VCaP (cell line): ENCODE measurements around the gene CMIP.

Experiments used
- H3K27ac ChIP-seq: fragments of 450-650 bp; 2 replicates; pipeline ENCODE4 v1.5.1; 2017
- TF ChIP-seq, protein P1 (sequence below): fragments of 450-650 bp; conservative IDR thresholded peaks from 2 replicates; pipeline ENCODE4 v1.5.1; 2017; ENCODE audit warnings: mild to moderate bottlenecking, moderate library complexity

CMIP gene

DNA sequence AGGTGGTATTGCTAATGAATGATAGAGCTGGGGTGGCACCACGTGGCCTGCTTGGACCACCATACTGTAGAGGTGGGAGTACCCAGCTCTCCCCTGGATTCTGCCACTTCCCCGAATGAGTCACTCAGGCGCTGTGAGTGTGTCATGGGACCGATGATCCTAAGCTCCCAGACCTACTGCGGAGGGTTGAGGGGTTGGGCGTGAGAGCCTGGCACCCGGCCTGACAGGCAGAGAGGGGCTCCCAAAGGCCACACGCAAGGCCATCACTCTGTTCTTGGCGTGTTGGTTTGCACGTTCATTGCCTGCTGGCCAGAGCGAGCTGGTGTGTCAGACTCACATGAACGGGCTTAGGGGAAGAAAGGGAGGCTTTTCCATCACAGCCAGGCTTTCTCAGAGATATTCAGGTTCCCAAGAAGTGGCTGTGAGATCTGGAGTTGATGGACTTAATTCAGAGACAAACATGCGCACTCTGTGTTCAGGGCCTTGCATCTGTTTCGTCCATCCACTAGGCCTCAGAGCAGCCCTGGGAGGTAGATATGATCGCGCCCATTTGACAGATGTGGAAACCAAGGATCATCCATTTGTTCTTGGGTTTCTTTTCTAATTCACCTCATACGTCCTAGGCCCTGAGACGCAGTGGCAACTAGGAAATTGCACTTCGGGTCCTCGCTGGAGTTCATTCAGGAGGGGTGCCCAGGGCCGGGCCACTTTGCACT lies 41.4 kb downstream of the CMIP start:
- H3K27ac ChIP-seq = no peak overlapping the region
- TF ChIP-seq, protein P1, sequence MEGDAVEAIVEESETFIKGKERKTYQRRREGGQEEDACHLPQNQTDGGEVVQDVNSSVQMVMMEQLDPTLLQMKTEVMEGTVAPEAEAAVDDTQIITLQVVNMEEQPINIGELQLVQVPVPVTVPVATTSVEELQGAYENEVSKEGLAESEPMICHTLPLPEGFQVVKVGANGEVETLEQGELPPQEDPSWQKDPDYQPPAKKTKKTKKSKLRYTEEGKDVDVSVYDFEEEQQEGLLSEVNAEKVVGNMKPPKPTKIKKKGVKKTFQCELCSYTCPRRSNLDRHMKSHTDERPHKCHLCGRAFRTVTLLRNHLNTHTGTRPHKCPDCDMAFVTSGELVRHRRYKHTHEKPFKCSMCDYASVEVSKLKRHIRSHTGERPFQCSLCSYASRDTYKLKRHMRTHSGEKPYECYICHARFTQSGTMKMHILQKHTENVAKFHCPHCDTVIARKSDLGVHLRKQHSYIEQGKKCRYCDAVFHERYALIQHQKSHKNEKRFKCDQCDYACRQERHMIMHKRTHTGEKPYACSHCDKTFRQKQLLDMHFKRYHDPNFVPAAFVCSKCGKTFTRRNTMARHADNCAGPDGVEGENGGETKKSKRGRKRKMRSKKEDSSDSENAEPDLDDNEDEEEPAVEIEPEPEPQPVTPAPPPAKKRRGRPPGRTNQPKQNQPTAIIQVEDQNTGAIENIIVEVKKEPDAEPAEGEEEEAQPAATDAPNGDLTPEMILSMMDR = no peak

DNA sequence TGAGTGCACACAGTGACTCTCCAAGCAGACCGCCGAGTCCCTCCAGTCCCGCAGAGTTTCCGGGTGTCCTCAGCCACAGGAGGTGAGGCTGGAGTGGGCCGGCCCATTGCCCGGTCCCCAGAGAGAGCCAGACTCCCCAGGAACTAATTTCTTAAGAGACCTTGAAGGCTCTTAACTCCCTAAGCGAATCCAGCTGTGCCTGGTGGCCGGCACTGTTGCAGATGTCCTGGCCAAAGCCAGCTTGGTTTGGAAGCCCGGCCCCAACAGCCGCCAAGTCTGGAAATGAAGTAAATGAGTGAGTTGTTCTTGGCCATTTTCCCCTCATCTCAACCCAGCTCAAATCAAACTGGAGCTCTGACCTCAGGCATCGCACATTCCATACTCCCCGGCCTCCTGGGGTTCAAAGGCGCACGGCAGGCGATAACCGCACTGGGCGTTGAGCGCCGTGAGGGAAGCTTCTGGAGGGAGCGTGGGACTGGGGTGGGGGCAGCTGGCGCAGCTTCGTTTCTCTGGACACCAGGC lies 42.0 kb downstream of the CMIP start:
- no peak overlapping the region for H3K27ac ChIP-seq
- TF ChIP-seq, protein P1 = no peak

DNA sequence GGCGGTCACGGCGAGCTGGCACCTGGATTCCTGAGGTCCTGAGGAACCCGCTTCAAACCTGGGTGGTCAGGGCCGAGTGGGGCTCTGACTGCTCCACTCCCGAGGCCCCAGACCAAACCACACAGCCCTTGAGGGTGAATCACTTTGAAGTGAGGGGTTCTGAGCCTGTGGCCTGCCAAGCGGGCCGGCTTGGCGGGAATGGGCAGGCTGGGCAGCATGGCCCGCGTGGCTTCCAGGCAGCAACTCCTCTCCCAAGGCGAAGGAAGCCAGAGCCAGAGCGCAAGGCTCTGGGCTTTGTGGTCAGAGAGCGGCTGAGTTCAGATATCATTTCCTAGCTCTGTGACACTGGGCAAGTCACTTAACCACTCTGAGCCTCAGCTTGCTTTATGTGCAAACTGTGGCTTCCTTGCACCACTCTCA lies 42.7 kb downstream of the CMIP start:
- no peak overlapping the region for H3K27ac ChIP-seq

DNA sequence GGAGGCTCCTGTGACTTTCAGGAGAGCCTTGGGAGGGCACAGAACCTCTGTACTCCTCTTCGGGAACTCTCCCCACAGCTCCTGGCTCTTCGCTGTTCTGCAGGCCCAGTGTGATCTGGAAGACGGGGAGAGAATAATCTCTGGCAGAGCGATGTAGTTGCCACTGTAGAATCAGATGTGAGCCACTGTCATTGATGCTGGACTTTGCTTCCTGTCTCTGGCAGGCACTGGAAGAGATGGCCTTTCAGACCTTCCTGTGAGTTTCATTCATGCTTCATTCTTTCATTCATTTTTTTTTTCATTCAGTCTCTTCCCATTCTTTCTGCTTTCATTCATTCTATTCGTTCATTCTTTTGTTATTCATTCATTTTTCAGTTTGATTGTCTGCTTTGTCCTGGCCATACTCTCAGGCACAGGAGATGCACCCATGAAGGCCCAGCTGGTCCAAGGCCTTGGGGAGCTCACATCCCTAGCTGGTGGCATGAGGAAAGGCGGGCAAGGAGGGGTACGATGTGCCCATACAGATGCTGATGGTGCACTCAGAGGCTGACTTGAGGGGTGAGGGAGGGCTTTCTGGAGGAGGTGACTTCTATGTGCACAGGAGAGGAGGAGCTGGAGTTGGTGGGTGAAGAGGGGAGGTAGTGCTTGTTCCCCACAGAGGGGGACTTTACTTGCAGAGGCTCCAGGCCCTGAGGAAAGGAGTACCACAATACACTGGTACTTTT lies 44.2 kb downstream of the CMIP start:
- TF ChIP-seq, protein P1 = no peak
- no peak overlapping the region for H3K27ac ChIP-seq

More for the DNA sequence above, 42.7 kb downstream of the CMIP start:
- TF ChIP-seq, protein P1 = no peak

DNA sequence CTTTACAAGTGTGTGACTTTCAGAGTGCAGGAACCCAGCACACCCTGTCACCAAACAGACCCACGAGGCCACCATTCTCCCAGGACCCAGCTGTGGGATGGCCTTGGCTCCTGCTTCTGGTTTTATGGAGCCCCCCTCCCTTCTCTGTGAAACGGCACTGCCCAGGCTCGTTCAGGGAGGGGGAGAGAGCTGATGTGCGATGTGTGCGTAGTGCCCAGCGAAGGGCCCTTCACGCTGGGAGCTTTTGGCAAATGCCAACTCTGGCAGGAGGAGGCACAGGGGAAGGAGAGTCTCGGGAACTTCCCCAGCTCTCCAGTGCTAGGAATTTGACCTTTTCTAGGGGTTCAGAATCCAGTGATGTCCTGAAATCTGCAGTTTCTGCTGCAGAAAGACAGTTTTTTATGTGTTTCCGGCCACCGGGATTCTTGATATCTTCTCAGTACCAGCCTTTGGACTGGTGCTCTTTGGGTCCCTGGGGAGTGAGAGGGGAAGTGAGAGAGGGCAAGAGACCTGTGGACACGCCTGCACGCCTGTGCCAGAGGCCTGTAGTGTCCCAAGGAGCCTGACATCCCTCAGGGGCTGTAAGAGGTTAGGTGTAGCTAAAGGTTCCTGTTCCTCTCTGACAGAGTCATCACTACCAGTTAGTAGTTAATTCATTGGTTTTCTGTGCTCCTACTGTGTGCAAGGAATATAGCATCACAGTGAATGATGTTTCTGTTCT lies 45.1 kb downstream of the CMIP start:
- H3K27ac ChIP-seq = no peak overlapping the region
- TF ChIP-seq, protein P1 = no peak

DNA sequence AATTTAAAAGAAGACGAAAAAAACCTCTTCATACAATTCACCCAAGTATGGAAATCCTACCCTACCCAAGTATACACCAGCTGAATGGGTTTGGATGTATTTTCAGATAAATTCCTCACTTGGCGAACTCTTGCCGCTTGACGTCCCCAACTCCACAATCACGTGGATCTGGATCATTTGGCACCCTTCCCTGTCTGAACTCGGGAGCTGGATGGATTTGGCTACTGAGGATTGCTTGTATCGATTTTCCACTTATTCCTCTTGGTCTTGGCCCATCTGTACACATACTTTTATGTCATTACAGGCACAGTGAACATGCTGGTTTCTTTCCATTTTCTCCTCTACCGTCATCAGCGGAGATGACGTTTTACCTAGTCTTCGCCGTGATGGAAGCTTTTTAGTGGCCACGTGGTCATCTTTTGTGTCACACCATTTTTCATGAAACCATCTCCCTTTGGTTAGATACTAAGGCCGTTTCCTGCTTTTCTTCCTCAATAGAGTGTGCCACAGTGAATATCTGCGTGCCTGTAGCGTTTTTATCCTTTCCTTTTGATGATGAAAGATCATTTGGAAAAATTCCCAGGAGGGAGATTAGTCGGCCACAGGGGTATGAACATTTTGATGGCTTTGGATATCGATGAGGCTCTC lies 47.1 kb downstream of the CMIP start:
- H3K27ac ChIP-seq = no peak overlapping the region
- TF ChIP-seq, protein P1 = no peak
